ENCODE results near the gene WNT3A.

Gene WNT3A

DNA sequence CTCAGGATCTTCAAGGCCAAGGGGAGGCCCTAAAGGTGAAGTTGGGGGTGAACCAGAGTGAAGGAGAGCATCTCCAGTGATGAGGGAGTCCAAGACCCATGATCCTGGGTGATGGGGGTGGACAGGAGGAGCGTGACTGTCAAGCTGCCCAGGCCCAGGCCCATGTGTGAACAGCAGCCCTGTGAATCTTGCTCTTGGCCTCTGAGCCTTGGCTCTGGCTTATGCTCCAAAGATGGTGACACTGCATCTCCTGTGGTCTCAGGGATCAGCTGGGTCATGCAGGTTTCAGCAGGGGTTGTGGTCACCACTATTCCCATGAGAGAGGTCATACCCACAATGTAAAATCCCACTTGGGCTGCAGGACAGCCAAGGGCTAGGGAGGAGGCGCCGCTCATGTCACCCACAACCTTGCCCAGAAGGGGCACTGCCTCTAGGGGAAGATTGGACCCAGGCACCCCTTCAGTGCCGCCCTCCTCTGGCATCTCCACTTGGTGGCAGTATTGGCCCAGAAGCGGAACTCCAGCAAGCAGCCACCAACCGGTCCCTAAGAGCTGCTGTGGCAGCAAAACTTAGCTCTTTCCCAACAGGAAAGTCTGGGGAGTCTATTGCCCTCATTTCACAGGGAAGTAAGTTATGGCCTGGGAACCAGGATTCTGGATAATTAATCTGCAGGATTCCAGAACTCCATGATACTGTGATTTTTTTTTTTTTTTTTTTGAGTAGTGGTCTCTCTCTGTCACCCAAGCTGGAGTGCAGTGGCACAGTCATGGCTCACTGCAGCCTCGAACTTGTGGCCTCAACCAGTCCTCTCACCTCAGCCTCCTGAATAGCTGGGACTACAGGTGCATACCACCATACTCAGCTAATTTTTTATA is 7.5 kb upstream of the WNT3A start:
- DNase-seq (ENCODE audit: low read depth in 2 of 2): peak; percentile 49 to 52

DNA sequence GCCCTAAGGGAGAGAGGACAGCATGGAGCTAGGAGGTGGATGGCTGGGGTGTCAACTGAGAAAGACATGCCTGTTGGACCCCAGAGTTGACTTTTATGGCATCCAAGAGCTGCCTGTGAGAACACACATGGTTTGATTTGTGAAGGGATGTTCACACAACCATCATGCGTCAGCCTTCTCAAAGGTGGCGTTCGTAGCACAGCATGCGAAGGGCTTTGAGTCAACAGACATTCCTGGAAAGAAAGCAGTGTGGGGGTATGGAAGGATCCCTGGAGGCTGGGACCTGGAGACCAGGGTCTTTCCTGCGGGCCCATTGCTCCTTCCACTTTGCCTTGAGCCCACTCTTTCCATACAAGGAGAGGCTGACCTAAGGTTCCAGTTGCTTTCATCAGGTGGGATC is 6.4 kb upstream of the WNT3A start:
- DNase-seq (ENCODE audit: low read depth in 2 of 2): no peak

- DNase-seq (ENCODE audit: low read depth in 2 of 2): no peak
These were observed 5.8 kb upstream of the WNT3A start for GRCh38 chr1:228000836-228001563.

DNA sequence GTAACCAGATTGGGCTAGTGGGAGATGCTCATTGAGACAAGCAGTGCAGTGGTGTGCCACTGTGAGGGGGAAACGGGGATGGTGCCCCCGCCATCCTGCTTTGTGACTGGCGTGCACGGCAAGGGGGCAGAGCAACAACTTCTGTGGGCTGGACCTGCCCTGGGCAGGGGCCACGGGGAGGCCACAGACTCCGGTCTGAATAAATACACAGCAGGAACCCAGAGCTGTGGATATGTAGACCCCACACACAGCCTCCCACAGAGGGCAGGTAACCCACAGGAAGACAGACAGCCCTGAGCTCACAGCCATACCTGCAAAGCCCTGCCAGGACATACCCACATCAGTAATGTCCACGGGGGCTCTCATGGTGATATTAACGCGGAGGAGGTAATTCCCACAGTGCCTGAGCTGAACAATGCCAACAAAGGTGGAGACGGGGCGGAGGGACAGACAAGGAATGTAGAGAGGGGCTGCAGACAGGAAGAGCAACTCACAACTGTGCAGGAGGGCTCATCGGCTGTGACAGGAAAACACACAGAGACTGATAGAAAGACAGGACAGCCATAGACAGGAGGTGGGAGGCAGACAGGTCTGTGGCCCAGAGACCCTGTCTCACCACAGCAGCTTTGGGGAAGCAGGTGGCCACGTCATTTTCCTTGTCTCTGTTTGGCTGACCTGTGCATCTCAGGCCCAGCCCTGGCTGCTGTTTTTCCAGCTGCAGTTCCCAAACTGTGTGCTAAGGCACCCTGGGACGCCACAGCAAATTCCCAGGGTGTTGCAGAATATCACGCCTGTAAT is 4.9 kb upstream of the WNT3A start:
- DNase-seq (ENCODE audit: low read depth in 2 of 2): no peak

GRCh38 chr1:228002792-228003191 is 4.0 kb upstream of the WNT3A start:
- no peak for DNase-seq (ENCODE audit: low read depth in 2 of 2)

- DNase-seq (ENCODE audit: low read depth in 2 of 2): no peak
These were observed 3.1 kb upstream of the WNT3A start for GRCh38 chr1:228003461-228004330.

DNA sequence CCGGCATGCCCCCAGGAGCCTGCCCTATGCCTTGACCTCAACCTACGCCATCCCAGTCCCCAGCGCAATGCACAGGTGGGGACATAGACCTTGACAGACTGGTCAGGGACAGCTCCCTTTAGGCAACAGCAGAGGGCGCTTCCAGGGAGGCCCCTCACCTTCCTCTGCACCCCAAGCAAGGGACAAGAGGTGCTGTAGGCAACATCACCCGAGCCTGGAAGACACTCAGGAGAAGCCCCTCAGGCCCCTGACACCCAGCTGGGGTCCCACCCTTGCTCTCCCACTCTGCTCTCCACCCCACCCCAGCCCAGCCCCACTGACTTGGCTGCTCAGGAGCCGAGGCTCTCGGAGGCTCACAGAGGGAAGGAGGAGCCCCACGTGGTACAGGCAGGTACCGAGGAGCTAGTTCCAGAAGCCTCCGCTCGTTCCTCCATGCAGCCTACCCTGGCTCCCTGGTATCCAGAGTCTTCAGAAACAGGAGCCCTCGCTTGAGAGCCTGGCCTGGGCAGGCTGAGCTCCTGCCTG is 2.4 kb upstream of the WNT3A start:
- no peak for DNase-seq (ENCODE audit: low read depth in 2 of 2)

- no peak for DNase-seq (ENCODE audit: low read depth in 2 of 2)
These were observed 1.8 kb upstream of the WNT3A start for GRCh38 chr1:228004856-228005462.

DNA sequence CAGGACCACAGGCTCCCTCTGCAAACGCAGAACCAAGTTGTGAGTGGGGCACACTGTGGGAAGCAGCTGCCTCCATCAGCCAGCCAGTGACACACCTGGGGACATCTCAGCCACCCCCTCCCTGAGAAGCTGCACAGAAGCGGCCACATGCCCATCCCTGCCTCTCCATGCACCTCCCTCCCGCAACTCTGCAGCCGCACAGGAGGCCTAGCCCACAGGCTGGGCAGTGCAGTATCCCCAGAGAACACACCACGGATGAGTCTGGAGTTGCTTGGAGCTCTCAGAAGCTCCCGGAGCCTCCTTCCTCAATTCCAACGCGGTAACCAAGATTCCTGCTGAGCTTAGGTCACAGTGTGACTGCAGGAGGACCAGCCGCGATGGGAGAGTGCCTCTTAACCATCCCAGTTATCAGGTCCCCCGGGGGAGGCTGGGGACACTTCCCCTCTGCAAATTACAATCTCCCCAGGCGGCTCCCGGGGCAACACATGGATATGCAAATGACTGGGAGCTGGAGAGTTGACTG is 1.2 kb upstream of the WNT3A start:
- DNase-seq (ENCODE audit: low read depth in 2 of 2): no peak

DNA sequence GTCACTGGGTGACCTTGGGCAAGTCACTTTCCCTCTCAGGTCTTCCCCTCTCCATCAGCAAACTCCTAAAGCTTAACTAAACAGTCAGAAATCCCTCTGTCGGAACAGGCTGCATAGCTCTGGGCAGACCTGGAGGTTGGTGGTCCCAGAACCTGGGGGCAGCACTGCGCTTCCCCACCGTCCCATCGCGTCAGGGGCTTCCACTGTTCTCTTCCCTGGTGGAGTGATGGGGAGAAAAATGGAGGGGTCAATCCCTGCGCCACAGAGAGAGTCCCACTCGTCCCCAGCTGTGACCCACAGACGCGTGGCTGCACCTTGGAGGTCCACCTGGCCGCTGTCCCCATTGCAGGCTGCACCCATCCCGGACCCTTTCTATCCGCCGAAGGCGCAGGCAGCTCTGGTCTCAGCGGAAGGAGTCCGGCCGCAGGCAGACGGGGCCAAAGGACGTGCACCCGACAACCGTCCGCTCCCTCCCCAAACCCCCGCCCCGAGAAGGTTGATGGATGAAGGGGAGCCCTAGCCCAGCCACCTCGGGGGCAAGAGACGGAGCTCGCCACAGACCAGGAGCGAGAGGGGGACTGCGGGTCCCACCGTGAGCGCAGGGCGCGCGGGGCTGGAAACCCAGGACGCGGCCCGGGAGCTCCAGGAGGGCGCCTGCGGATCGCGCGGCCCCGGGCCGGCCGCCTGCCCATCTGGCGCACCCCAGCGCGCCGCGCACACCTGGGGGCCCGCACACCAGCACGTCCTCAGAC is 588 bp upstream of the WNT3A start:
- DNase-seq (ENCODE audit: low read depth in 2 of 2): no peak

DNA sequence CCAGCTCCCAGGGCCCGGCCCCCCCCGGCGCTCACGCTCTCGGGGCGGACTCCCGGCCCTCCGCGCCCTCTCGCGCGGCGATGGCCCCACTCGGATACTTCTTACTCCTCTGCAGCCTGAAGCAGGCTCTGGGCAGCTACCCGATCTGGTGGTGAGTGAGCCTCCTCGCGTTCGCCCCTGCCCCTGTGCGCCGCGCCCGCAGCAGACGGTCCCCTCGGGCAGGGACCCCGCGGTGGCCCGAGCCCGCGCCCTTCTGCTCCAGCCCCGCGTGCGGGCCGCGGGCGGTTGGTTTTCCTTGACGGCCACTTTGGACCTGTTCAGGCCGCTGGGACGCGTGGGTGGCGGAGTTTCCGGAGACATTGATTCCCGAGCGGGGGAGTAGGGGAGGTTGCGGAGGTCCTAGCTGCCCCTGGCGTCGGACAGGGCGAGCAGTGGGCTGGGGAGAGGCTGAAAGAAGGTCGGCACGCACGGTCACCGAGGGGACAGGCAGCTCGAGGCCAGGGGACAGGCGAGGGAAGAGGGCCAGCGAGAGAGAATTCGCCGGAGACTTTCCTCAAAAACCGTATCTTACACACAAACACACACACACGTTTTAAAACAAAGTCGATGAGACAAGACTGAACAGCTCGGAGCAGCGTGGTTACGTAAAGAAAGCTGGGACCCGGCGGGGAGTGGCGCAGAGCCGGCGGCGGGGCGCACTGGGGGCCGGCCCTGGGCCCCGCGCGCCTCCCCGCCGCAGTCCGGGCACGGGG is 427 bp downstream of the WNT3A start:
- DNase-seq (ENCODE audit: low read depth in 2 of 2): no peak

DNA sequence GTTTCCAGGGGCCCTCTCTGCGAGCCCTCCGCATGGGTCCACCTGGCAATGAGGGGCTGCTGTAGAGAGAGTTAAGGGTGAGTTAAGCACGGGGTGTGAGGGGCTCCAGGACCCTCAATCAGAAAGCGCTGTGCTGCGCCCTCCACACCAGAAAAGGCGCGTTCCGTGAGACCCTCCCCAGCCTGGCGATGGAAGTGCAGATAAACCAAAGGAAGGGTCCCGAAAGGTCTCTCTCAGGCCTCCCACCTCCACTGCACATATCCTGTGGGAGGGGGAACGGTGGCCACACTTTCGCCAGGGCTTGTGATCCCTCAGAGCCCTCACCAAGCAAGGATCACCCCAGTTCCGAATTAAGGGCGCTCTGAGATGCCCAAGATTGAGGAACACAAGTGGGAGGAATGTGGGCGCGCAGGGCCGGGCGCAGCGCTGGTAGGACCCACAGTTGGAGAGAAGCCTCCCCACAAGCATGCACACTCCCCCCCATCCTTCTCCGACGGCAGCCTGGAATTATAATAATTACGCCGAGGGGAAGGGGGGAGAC is 1.1 kb downstream of the WNT3A start:
- no peak for DNase-seq (ENCODE audit: low read depth in 2 of 2)

- no peak for DNase-seq (ENCODE audit: low read depth in 2 of 2)
These were observed 1.8 kb downstream of the WNT3A start for GRCh38 chr1:228008391-228009115.

DNA sequence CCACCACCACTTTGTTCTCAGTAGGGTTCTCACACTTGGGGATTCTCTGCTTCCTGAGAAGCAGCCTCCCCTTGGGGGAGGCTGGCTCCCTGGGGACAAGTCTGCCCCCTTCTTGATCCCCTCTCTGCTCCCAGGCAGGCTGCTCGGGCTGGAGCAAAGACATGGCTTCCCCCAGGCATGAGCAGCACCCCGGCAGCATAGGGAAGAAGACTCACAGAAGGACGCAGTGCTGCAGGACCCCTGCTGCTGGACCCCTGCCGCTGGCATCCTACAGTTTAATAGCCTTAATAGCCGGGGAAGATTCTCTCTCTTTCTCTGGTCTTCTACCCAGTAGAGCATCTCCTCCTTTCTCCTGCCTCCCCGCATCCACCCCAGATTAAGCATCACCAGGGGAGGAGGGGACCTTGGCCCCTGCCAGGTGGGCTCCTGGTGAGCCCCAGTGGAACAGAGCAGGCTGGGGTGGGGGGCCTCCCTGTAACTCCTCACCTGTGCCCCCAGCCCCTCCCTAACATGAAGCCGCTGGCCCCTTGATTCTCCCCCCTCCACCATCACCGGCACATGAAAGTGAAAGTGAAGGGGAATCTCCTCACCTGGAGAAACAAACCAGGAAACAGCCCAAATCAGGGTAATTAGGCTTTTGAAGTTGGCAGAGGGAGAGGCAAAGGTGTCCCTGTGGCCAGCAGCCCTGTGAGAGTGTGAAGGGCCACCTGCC is 2.5 kb downstream of the WNT3A start:
- DNase-seq (ENCODE audit: low read depth in 2 of 2): no peak

DNA sequence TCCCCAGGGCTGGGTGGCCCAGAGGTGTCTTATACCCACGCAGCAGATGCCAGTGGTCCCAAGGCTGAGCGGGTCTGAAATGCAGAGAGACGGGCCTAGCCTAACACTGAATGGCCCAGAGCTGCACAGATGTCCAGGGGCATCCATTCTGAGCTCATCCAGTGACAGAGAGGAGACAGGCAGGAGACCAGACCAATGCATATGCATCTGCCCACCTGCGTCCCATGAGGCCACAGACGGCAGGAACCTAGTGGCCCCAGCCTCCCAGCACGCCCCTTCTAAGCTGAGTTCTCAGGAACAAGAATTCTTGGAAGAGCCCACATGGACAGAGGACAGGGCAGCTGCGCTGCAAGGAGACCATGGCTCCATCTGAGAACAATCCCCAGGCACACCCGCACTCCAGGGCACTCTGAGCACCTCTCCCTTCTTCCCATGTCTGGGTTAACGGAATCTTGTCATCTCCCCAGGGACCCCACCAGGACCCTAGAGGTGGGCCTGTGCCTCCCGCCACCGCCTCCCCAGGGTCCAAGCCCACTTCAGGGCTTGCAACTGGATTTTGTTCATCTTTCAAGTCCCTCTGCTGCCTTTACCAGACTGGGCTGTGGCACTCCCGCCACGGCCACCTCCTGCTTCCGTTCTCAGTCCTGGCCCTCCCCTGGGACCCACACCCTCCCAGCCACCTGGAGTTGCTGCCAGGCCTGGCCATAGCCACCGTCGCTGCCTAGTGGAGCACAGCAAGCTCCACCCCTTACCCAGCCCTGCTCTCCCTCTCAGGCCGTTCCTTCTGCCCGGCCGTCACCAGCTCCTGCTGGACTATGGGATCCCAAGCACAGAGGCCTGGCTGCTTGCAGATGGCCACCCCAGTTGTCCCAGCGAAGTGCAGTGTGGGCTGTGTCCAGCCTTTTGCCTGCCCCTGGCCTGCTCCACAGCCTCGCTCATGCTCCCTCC is 3.3 kb downstream of the WNT3A start:
- DNase-seq (ENCODE audit: low read depth in 2 of 2): no peak

GRCh38 chr1:228010921-228011320 is 4.1 kb downstream of the WNT3A start:
- DNase-seq (ENCODE audit: low read depth in 2 of 2): no peak

Measured in activated CD4-positive, alpha-beta T cell treated with anti-CD3 and anti-CD28 coated beads for 24 hours (primary cell).